ENCODE data around the gene ASH1L.
"Not testable (repeated sequence)": the region's sequence is repeated elsewhere in the genome, so short reads cannot be mapped to it uniquely, and the experiment has no call there.

ASH1L gene

DNA sequence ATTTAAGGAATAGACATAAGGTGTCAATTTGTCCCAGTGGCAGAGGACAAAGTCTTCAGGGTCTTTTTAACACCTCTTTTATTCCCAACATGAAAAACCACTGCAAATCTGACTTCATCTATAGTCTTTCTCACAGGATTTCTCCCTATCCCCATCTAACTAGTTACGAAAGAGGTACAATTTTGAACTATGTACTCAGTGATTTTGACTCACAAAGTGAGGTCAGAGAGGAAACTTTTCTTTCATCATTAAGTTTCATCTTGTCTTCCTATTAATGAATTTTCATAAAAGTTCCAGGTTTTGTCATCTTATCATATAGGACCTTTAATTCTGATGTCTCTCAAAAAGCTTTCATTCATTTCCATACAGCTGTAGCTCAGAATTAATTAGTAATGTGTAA lies 63.3 kb downstream of the ASH1L start:
- DNase-seq (ENCODE audit: low read depth in 3 of 3, low spot score in 1 of 3) = no peak

- not testable (repeated sequence) for DNase-seq (ENCODE audit: low read depth in 3 of 3, low spot score in 1 of 3)
Measured at GRCh38 chr1:155493595-155493994, 69.0 kb downstream of the ASH1L start.

DNA sequence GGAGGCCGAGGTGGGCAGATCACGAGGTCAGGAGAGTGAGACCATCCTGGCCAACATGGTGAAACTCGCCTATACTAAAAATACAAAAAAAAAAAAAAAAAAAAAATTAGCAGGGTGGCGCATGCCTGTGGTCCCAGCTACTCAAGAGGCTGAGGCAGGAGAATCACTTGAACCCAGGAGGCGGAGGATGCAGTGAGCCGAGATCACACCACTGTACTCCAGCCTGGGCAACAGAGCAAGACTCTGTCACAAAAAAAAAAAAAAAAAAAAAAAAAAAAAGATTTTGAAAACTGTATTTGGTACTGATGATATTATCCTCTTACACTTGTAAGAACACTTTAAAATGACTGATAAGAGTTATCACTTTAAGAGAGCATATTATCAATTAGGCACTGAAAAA lies 74.2 kb downstream of the ASH1L start:
- DNase-seq (ENCODE audit: low read depth in 3 of 3, low spot score in 1 of 3) = not testable (repeated sequence)

- no peak for DNase-seq (ENCODE audit: low read depth in 3 of 3, low spot score in 1 of 3)
Measured at GRCh38 chr1:155487541-155487940, 75.1 kb downstream of the ASH1L start.

DNA sequence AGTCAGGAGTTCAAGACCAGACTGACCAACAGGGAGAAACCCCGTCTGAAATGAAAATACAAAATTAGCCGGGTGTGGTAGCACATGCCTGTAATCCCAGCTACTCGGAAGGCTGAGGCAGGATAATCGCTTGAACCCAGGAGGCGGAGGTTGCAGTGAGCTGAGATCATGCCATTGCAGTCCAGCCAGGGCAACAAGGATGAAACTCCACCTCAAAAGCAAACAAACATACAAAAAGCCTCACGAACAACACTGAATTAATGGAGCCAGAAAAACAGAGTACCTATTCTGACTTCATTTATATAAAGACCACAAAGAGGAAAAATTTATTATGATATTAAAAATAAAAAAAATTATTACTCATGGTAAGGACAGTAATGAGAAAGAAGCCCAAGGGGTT lies 75.7 kb downstream of the ASH1L start:
- DNase-seq (ENCODE audit: low read depth in 3 of 3, low spot score in 1 of 3) = not testable (repeated sequence)

DNA sequence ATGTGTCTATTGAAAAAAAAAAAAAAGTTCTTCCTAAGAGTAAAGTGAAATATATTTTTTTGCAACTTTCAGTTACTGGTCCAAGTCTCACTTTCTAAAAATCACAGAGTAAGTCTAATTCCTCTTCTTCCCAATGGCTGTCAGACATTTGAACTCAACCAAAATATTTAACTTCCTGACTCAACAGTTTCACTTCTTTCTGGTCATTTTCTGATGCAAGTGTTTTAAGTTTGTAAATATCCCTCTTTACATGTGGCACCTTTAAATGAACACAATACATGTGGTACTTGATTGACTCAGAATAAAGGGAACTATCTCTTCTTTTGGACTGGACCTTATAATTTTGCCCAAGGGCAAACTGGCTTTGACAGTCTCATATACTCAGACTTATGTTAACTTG lies 76.7 kb downstream of the ASH1L start:
- DNase-seq (ENCODE audit: low read depth in 3 of 3, low spot score in 1 of 3) = no peak

DNA sequence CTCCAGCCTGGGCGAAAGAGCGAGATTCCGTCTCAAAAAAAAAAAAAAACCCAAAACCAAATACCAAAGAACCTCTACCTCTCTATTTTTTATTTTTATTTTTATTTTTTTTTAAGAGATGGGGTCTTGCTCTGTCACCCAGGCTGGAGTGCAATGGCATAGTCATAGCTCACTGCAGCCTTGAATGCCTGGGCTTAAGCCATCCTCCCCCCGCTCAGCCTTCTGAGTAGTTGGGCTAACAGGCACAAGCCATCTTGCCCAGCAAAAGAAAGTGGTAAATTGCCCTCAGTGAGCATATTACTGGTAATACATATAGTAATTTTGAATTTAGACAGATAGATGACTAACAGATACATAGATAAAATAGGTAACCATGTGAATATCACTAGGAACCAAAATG lies 77.4 kb downstream of the ASH1L start:
- DNase-seq (ENCODE audit: low read depth in 3 of 3, low spot score in 1 of 3) = no peak

- no peak for DNase-seq (ENCODE audit: low read depth in 3 of 3, low spot score in 1 of 3)
Measured at GRCh38 chr1:155481741-155482241, 80.8 kb downstream of the ASH1L start.

- no peak for DNase-seq (ENCODE audit: low read depth in 3 of 3, low spot score in 1 of 3)
Measured at GRCh38 chr1:155479205-155479604, 83.4 kb downstream of the ASH1L start.

DNA sequence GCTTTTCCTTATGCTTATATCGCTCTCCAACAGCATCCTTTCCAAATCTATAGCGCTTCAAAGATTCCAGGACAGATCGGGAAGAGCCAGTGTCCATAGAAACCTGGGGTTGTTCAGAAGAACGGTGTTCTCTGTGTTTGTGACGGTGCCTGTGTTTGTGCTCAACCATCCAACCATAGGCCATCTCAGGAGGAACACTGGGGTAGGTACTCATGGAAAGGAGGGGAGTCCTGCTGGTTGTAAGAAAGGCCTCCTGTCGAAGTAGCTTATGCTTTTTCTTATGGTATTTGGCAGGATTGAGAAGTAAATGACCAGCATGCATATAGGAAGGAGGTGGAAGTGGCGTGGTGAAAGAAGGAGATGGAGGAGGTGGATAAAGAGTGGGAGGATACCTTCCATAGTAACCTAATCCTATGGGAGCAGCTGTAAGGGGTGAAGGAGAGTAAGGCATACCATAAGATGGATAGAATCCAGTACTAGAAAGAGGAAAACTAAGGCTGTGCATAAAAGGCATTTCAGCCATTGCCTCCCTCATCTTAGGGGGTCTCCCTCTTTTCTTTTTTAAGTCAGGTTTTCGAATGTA lies 84.2 kb downstream of the ASH1L start:
- no peak for DNase-seq (ENCODE audit: low read depth in 3 of 3, low spot score in 1 of 3)

- DNase-seq (ENCODE audit: low read depth in 3 of 3, low spot score in 1 of 3) = no peak
Measured at GRCh38 chr1:155474146-155474545, 88.5 kb downstream of the ASH1L start.

- DNase-seq (ENCODE audit: low read depth in 3 of 3, low spot score in 1 of 3) = no peak
Measured at GRCh38 chr1:155473151-155473821, 89.3 kb downstream of the ASH1L start.

GRCh38 chr1:155472491-155473083 lies 90.0 kb downstream of the ASH1L start:
- DNase-seq (ENCODE audit: low read depth in 3 of 3, low spot score in 1 of 3) = no peak

DNA sequence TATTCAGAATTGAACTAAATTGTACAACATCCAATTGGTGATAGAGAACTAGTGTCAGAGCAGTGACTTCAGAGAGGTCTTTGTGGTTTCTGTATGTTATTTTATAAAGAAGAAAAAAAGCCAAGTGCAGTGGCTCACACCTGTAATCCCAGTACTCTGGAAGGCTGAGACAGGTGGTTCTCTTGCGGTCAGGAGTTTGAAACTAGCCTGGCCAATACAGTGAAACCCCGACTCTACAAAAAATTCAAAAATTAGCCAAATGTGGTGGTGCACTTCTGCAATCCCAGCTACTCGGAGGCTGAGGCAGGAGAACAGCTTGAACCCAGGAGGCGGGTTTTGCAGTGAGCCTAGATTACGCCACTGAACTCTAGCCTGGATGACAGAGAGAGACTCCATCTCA lies 90.7 kb downstream of the ASH1L start:
- DNase-seq (ENCODE audit: low read depth in 3 of 3, low spot score in 1 of 3) = no peak

DNA sequence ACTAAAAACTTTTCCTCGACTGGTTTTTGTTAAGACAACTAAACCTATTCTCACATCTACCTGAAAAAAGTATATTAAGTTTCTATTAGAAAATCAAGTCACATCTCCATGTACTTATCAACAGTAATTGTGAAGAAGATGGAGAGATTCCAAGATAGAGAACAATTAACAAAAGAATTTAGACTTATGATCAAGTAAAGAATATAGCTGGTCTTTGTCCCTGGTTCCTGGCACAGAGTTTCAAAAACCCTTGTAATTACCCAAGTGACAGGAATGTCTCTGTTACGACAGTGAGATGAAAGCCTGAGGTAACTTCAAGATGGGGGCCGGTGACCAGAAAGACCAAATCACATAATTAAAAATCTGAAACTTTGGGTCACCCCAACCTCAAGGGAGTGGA lies 91.6 kb downstream of the ASH1L start:
- no peak for DNase-seq (ENCODE audit: low read depth in 3 of 3, low spot score in 1 of 3)

- no peak for DNase-seq (ENCODE audit: low read depth in 3 of 3, low spot score in 1 of 3)
Measured at GRCh38 chr1:155466996-155467395, 95.6 kb downstream of the ASH1L start.

DNA sequence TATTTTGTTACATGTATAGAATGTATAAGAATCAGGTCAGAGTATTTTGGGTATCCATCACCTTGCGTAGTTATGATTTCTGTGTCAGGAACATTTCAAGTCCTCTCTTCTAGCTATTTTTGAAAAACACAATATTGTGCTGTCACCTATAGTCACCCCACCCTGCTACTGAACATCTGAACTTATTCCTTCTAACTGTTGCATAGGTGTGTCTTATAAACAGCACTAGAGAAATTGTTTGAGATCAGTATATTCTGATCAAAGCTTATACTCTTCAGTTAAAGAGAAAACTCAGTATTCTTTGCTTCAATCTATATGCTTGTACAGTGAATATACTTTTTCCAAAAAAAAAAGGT lies 96.0 kb downstream of the ASH1L start:
- no peak for DNase-seq (ENCODE audit: low read depth in 3 of 3, low spot score in 1 of 3)

DNA sequence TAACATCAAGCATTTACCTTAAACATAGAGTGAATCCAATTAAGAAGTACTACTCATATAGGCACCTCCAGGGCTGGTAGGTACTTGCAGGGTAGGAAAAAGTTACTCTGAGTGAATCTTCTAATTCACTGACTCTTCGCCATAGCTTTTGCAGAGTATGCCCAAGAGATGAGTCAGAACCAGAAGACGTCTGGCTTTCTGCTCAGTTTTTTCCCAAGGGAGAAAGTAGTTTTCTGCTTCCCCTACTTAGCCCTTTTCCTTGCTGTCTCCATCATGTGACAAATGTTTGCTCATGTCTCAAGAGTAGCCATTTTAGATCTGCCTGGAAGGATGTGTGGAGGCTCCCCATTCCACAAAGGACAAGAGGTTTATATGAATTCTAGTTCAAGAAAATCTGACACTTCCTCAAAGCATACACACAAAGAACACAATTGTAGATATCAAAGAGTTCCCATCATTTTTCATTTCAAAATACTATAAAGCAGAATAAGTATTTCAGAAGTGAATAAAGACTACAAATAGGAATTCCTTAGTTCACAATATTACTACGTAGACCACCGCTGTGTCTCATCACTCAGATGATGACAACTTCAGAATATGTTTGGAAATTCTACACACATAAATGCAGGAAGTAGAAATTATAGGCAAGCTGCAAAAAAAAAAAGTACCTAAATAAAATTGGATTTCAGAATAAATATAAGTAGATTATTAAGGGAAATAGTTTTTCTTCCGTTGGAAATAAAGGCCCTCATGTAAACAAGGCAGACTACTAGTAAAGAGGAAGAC lies 98.5 kb downstream of the ASH1L start:
- no peak for DNase-seq (ENCODE audit: low read depth in 3 of 3, low spot score in 1 of 3)

GRCh38 chr1:155458111-155458510 lies 104.5 kb downstream of the ASH1L start:
- DNase-seq (ENCODE audit: low read depth in 3 of 3, low spot score in 1 of 3) = no peak

GRCh38 chr1:155457266-155457665 lies 105.3 kb downstream of the ASH1L start:
- no peak for DNase-seq (ENCODE audit: low read depth in 3 of 3, low spot score in 1 of 3)

DNA sequence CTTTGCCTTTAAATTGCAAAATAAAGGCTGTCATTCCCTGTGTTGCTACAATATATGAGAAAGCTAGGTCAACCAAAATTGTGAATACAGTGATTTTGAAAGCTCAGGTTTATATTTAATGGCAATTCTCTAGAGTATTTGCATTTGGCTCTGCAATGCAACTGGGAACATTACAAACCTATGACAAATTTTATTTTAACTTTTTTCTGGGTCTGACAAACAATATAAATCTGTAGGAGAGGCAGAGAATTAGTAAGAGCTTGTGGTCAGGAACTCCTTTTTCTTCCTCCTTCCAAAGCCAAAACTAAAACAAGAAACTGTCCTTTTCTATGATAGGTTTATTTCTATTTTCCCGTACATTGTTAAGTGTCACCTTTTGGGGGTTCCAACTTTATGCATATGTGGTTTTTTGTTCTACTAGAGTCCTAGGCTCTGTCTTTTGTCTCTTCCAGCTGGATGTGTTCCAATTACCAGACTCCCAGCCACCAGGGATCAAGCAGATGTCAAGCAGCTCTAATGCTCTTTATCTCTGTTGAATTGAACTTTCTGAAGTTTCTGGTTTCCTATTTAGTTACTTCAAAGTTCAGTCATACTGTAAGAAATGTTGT lies 106.9 kb downstream of the ASH1L start:
- no peak for DNase-seq (ENCODE audit: low read depth in 3 of 3, low spot score in 1 of 3)

- no peak for DNase-seq (ENCODE audit: low read depth in 3 of 3, low spot score in 1 of 3)
Measured at GRCh38 chr1:155454096-155454495, 108.5 kb downstream of the ASH1L start.

All from stimulated activated CD4-positive, alpha-beta T cell treated with anti-CD3 and anti-CD28 coated beads, TNF-alpha, amount 100 ng/mL, for 1 hour (primary cell).